ENCODE data around the gene ZNF511. TPM values are rescaled to one million over a fixed set of nuclear protein-coding genes. Genes with fewer than 3 reads are reported as not detected.
"Not testable (repeated sequence)": the region's sequence is repeated elsewhere in the genome, so short reads cannot be mapped to it uniquely, and the experiment has no call there.

ZNF511 gene
- total RNA-seq, 2 donors from 2014 or later = 34.3 to 44.6 TPM

- DNase-seq = no peak
These were observed 1.7 kb downstream of the ZNF511 start for GRCh38 chr10:133310399-133310755.

GRCh38 chr10:133310789-133311188 lies 2.1 kb downstream of the ZNF511 start:
- intact Hi-C loops (cut with DNase I) = no loop called here
- ATAC-seq = no peak
- no peak for DNase-seq

More at GRCh38 chr10:133310399-133310755, 1.7 kb downstream of the ZNF511 start:
- intact Hi-C loops (cut with DNase I) = no loop called here
- no peak for ATAC-seq

GRCh38 chr10:133311570-133311969 lies 2.9 kb downstream of the ZNF511 start:
- ATAC-seq (no peak), DNase-seq (no peak)
- intact Hi-C loops (cut with DNase I) = no loop called here

DNA sequence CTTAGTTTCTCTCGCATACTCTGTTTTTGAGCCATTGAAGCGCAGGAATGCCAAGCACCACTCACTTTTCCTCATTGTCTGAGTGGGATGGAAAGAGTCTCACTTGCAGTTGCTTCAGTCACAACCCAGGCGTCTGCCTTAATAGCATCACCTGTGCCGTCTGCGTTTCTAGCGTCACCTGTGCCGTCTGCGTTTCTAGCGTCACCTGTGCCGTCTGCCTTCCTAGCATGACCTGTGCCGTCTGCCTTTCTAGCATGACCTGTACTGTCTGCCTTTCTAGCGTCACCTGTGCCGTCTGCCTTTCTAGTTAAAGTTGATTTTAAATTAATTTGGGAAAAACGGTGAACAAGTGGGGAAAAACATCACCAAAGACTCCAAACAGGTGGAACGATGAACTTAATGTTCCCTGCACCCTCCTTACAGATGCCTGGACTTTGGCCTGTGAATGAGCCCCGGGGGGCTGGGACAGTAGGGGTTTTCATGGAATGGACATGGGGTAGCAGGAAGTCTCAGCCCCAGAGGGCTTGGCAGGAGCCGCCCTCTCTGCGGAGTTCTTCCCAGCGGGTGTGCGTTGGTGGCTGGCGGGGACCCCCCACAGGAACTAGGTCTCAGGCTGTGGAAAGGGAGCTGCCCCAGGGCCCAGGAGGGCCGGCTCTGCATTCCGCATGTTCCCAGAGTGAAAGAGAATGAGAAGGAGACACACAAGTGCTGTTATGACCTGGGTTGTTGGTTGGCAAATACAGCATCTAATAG lies 3.5 kb downstream of the ZNF511 start:
- intact Hi-C loops (cut with DNase I) = no loop called here
- no peak for DNase-seq
- no peak for ATAC-seq

DNA sequence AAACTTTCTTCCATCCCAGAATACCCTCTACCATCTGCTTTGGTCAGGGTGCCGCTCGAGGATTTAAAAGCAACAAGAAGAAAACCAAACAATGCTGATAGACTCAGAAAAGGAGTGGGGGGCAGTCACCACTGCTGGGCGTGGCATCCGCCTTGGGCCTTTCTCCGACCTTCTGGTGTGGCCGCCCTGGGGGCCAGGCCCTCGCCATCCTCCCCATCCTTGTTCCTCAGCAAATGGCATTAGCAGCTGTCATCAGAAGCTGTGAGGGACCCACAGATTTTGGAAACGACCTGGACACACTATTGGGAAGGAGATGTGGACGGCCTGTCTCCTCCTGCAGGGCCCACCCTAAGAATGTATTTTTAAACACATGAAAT lies 4.0 kb downstream of the ZNF511 start:
- DNase-seq (no peak), ATAC-seq (no peak)
- intact Hi-C loops (cut with DNase I) = no loop called here

- no peak for ATAC-seq
- intact Hi-C loops (cut with DNase I) = no loop called here
- DNase-seq = no peak
These were observed 4.5 kb downstream of the ZNF511 start for GRCh38 chr10:133313192-133313591.

DNA sequence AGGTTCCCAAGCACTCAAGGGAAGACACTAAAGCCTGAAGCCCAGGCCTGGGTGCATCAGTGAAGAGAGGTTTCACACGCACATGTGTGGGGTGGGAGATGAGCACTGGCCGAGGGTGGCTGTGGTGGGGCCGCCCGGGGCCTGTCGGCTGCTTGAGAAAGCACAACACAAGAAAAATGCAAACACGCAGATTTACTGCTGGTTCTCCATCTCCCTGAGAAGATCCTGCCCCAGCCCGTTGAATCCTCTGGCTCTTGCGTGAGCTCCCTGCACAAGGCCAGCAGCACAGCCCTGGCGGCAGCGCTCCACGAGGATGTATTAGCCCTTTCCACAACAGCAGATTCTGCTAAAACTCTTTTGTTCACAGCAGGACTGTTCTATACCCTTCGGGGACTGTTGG lies 6.2 kb downstream of the ZNF511 start:
- intact Hi-C loops (cut with DNase I) = no loop called here
- ATAC-seq (no peak), DNase-seq (no peak)

- ATAC-seq = no peak
- DNase-seq = no peak
- intact Hi-C loops (cut with DNase I) = no loop called here
These were observed 7.1 kb downstream of the ZNF511 start for GRCh38 chr10:133315847-133316246.

GRCh38 chr10:133316266-133316665 lies 7.6 kb downstream of the ZNF511 start:
- intact Hi-C loops (cut with DNase I) = no loop called here
- no peak for DNase-seq
- ATAC-seq = no peak

GRCh38 chr10:133316732-133317131 lies 8.0 kb downstream of the ZNF511 start:
- no peak for DNase-seq
- ATAC-seq = no peak
- intact Hi-C loops (cut with DNase I) = no loop called here

DNA sequence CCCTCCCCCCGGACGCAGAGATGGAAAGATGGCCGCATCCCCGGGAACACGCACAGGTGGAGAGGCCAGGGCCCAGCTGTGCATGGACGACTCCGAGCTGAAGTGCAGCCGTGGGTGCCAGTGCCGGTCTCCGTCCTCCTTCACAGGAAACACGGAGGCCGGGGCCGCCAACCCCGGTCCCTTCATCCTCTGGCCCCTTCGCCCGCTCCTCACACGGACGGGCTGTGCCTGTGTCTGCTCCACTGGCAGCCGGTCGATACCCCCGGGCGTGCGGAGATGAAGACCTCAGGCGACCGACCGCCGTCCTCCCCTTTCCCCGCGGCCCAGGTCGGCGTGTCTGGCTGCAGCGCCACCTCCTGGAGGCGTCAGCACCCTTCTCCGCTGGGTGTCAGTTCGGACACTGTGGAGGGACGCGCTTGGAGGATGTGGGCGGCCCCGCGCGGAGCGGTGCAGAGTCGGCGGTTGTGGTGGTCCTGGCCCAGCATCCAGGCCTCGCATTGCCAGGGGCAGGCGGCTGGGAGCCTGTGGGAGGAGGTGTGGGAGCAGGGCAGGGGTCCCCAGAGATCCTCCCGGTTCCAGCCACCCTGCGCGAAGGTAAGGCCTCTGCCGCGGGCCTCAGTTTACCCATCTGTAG lies 9.9 kb downstream of the ZNF511 start:
- intact Hi-C loops (cut with DNase I) = no loop called here
- DNase-seq (peak; percentile 60), ATAC-seq (peak; percentile 88 to 89)

GRCh38 chr10:133320852-133321422 lies 12.2 kb downstream of the ZNF511 start:
- DNase-seq; ATAC-seq; intact Hi-C loops (cut with DNase I): not testable (repeated sequence)

- ATAC-seq; intact Hi-C loops (cut with DNase I); DNase-seq: not testable (repeated sequence)
These were observed 13.5 kb downstream of the ZNF511 start for GRCh38 chr10:133322064-133322709.

GRCh38 chr10:133324198-133324792 lies 15.6 kb downstream of the ZNF511 start:
- DNase-seq (no peak), ATAC-seq (peak; percentile 53 to 83)
- intact Hi-C loops (cut with DNase I) = no loop called here

DNA sequence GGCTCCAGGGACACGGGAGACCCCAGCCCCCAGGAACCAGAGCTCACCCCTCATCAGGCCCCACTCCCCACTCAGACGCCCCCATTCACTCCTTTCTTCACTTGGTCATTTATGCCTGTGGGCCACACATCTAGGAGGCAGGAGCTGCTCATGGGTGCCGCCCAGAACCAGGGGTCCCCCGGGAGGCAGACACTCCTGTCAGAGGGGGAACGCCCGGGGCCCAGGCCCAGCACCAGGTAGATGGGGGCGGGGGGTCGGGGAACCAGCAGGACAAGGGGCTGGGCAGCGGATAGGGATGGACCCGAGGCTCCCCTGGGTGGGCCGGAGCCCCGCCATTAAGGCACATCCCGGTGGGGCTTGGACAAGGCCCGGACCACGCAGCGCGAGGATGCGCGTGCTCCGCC lies 16.1 kb downstream of the ZNF511 start:
- intact Hi-C loops (cut with DNase I) = loop anchor here in 1 of 2 donors (5.0 kb wide), 1 partner anchor 282 kb away; no protein-coding TSS in a partner anchor
- DNase-seq = no peak
- no peak for ATAC-seq

- peak in 1 of 2 donors; percentile 22 for ATAC-seq
These were observed 16.9 kb downstream of the ZNF511 start for GRCh38 chr10:133325440-133326222.

DNA sequence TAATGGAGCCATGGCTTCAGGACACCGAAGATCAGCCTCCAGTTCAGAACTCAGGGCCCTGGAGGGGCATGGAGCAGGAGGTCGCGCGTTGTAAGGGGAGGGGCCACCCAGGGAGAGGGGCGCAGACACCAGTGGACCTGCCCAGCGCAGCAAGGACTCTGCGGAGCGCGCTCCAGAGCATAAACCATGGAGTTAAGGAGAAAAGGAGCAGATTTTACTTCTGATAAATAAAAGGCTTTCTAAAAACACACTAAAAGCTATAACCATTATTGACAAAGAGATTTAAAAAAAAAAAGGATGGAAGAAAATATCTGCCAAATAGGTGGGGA lies 17.5 kb downstream of the ZNF511 start:
- ATAC-seq (no peak), DNase-seq (no peak)
- intact Hi-C loops (cut with DNase I) = loop anchor here in 1 of 2 donors (5.0 kb wide), 1 partner anchor 281 kb away; no protein-coding TSS in a partner anchor

More at GRCh38 chr10:133325440-133326222, 16.9 kb downstream of the ZNF511 start:
- no peak for DNase-seq
- intact Hi-C loops (cut with DNase I) = loop anchor here in 1 of 2 donors (5.0 kb wide), 1 partner anchor 282 kb away; no protein-coding TSS in a partner anchor

DNA sequence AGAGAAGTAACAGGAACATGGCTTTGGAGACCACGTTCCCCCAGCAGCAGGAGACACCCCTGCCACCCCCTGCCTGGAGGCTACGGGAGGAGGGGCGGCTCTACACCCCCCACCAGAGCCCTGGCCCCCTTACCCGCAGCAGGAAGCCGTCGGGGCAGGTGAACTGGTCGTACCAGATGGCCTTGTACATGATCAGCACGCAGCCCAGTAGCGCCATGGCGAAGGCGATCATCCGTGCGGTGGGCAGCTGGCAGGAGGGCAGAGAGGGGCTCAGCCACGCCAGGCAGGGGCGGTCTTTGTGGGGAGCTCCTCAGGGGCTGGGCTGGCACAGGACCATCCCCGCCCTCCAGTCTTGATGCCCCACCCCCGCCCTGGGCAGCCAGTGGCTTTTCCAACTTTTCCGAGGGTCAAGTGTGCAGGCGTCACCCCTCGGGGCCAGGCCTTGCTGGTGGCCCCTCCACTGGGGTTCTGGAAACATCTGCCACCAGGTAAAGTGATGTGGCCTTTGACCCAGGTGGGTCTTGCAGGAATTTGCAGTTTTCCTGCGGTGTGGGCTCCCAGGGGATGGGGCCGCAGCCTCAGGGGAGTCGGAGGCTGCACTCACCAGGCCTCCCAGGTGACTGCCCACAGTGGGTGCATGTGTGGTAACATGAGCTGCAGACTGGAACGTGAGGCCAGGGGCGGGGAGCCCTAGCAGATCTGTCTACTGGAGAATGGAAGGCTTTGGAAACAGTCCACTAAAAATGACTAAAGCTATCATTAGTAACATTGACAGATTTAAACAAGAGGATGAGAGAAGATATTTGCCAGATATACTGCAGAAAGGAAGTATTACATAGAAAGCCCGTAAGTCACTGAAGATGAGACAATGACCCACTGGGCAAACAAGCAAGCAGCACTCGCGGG lies 18.3 kb downstream of the ZNF511 start:
- DNase-seq = no peak
- intact Hi-C loops (cut with DNase I) = loop anchor here in 1 of 2 donors (5.0 kb wide), 1 partner anchor 280 kb away; no protein-coding TSS in a partner anchor

More for the DNA sequence above, 18.3 kb downstream of the ZNF511 start:
- no peak for ATAC-seq

Data from left cardiac atrium (tissue), 4 donors.